ENCODE data around the gene CACFD1. TPM values are rescaled to one million over a fixed set of nuclear protein-coding genes. Genes with fewer than 3 reads are reported as not detected.

Gene CACFD1
- total RNA-seq, 1 experiment from 2014 or later, result 15.1 TPM

DNA sequence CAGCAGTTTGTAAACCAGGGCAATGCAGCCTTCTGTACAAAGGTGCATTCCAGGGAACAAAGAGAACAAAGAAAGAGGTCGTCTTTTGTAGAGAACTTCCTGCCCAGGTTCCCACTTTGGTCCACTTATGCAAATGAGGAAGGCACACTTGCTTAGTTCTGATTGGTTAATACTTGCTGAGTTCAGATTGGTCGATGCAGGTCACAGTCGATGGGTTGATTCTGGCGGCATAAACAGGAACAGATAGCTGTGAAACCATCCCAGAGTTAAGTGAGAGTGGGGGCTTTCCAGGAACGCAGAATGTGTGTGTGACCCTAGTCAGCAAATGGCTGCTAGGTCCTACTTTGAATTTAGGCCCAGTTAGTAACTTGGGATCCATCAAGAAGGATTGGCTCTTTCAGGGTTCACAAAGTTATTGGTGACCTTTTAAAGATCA, 39.4 kb upstream of the CACFD1 start:
- intact Hi-C loops (cut with micrococcal nuclease; ENCODE audit: unreplicated experiment), result no loop called here
- CTCF ChIA-PET, result no interaction called here
- H3K4me3 Mint-ChIP-seq (ENCODE audit: low read depth, unreplicated experiment), result no peak overlapping the region

DNA sequence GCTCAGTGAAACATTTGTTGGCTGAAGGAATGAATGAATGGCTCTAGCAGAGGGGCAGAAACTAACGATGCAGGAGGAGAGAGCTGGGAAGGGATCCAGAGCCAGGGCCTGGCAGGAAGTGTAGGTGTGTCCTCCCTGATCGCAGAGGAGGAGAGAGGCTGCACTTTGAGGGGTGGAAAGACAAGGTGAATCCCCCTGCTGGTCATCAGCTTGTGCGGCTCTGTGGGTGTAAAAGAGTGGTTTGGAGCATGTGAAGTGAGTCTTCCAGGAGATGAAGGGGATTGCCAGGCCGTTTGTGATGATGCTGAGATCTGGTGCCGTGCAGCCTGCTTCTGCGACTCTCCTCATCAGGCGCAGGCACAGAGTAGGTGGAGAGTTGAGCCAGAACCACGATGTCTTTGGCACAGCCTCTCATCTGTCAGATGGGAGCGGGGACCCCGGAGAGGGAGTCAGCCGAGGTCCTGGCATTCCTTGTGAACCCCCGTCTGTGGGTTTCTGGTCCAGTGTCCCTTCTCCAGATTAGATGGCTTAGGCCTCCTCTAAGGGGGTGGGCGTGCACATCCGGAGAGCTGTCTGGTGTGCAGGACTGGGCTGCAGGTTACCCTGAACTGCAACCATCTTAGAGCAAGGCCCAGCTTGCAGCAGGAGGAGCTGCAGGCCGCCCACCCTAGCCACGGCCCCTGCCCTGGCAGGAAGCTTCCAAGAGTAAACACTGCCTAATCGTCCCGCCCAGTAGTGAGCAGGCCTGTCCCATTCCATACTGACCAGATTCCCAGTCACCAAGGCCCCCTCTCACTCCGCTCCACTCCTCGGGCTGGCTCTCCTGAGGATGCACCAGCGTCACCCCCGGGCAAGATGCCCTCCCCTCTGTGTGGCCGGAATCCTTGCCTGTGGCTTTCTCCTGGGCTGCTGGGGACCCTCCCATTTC, 37.9 kb upstream of the CACFD1 start, which contains the start of gene ADAMTS13:
Gene ADAMTS13, plus strand, starts transcription at position 753 of the 928 bp plus-strand sequence. Its CDS starts 77 bp downstream, at position 830.
- Mint-ChIP-seq H3K36me3 (ENCODE audit: insufficient read depth, unreplicated experiment) (peaks cover 34% of the 10 kb centered on the region), H3K9me3 (ENCODE audit: low read depth, unreplicated experiment) (no peaks in the 10 kb centered on the region), H3K4me3 (ENCODE audit: low read depth, unreplicated experiment) (no peak within 1 kb of the TSS), H3K4me1 (ENCODE audit: low read depth, unreplicated experiment) (peaks cover 20% of the 10 kb centered on the region), H3K27ac (ENCODE audit: unreplicated experiment) (no peak within 1 kb of the TSS), H3K27me3 (ENCODE audit: unreplicated experiment) (no peaks in the 10 kb centered on the region)
- intact Hi-C loops (cut with micrococcal nuclease; ENCODE audit: unreplicated experiment), result no loop called here
- CTCF ChIA-PET, result no interaction called here
- DNase-seq, result no peak
- BruUV-seq (replicated peaks), result no TSS peak
- TF ChIP-seq, protein P1, sequence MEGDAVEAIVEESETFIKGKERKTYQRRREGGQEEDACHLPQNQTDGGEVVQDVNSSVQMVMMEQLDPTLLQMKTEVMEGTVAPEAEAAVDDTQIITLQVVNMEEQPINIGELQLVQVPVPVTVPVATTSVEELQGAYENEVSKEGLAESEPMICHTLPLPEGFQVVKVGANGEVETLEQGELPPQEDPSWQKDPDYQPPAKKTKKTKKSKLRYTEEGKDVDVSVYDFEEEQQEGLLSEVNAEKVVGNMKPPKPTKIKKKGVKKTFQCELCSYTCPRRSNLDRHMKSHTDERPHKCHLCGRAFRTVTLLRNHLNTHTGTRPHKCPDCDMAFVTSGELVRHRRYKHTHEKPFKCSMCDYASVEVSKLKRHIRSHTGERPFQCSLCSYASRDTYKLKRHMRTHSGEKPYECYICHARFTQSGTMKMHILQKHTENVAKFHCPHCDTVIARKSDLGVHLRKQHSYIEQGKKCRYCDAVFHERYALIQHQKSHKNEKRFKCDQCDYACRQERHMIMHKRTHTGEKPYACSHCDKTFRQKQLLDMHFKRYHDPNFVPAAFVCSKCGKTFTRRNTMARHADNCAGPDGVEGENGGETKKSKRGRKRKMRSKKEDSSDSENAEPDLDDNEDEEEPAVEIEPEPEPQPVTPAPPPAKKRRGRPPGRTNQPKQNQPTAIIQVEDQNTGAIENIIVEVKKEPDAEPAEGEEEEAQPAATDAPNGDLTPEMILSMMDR (IDR thresholded peaks at IDR 0.05; ENCODE audit: unreplicated experiment), result no peak

More for the DNA sequence above, 39.4 kb upstream of the CACFD1 start:
- H3K27me3 Mint-ChIP-seq (ENCODE audit: unreplicated experiment), result no peaks in the 10 kb centered on the region
- no peaks in the 10 kb centered on the region for H3K9me3 Mint-ChIP-seq (ENCODE audit: low read depth, unreplicated experiment)
- peaks cover 20% of the 10 kb centered on the region for H3K4me1 Mint-ChIP-seq (ENCODE audit: low read depth, unreplicated experiment)
- H3K36me3 Mint-ChIP-seq (ENCODE audit: insufficient read depth, unreplicated experiment), result peaks cover 37% of the 10 kb centered on the region
- TF ChIP-seq, protein P1 (IDR thresholded peaks at IDR 0.05; ENCODE audit: unreplicated experiment), result no peak
- no peak for DNase-seq
- BruUV-seq (replicated peaks), result no TSS peak
- no peak overlapping the region for H3K27ac Mint-ChIP-seq (ENCODE audit: unreplicated experiment)

DNA sequence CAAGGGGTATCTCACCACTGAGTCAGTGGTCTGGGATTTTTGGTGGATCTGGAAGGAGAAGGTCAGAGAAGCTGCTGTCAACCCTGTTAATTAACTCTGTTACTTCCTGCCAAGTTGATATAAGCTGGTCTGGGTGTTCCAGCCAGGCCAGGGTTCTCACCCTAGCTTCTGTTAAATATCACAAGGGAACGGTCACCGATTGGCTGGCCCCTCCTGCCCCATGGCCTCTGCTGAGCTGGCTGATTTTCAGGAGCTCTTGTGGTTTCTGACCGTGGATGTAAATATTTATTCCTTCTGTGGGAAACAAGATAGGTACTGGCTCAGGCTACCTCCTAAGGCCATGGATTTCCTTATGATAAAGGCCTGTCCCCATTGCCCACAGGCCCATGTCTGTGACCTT, 36.6 kb upstream of the CACFD1 start:
- no peak for DNase-seq
- Mint-ChIP-seq H3K36me3 (ENCODE audit: insufficient read depth, unreplicated experiment) (peaks cover 20% of the 10 kb centered on the region), H3K27me3 (ENCODE audit: unreplicated experiment) (peaks cover 11% of the 10 kb centered on the region), H3K4me1 (ENCODE audit: low read depth, unreplicated experiment) (peaks cover 20% of the 10 kb centered on the region), H3K4me3 (ENCODE audit: low read depth, unreplicated experiment) (no peak overlapping the region), H3K9me3 (ENCODE audit: low read depth, unreplicated experiment) (no peaks in the 10 kb centered on the region), H3K27ac (ENCODE audit: unreplicated experiment) (no peak overlapping the region)
- no TSS peak for BruUV-seq (replicated peaks)
- TF ChIP-seq, protein P1 (IDR thresholded peaks at IDR 0.05; ENCODE audit: unreplicated experiment), result no peak
- intact Hi-C loops (cut with micrococcal nuclease; ENCODE audit: unreplicated experiment), result no loop called here
- CTCF ChIA-PET, result no interaction called here

DNA sequence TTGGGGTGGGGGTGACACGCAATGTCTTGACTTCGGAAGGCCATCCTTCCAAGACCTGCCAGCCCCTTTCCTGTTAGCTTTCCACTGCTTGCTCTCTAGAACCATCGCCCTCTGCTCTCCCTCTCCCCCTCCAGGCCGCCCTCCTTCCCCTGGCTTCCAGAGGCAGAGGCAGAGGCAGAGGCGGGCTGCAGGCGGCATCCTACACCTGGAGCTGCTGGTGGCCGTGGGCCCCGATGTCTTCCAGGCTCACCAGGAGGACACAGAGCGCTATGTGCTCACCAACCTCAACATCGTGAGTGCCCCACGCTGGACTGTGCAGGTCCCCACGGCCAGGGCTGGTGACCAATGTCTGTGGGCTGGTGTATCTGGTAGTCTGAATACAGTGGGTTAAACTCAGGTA, 35.6 kb upstream of the CACFD1 start:
- intact Hi-C loops (cut with micrococcal nuclease; ENCODE audit: unreplicated experiment), result no loop called here
- DNase-seq, result no peak
- TF ChIP-seq, protein P1 (IDR thresholded peaks at IDR 0.05; ENCODE audit: unreplicated experiment), result no peak

More for the DNA sequence above, 35.6 kb upstream of the CACFD1 start:
- Mint-ChIP-seq H3K9me3 (ENCODE audit: low read depth, unreplicated experiment) (no peaks in the 10 kb centered on the region), H3K36me3 (ENCODE audit: insufficient read depth, unreplicated experiment) (peaks cover 11% of the 10 kb centered on the region), H3K27ac (ENCODE audit: unreplicated experiment) (no peak overlapping the region), H3K4me1 (ENCODE audit: low read depth, unreplicated experiment) (peaks cover 13% of the 10 kb centered on the region), H3K4me3 (ENCODE audit: low read depth, unreplicated experiment) (no peak overlapping the region), H3K27me3 (ENCODE audit: unreplicated experiment) (peaks cover 11% of the 10 kb centered on the region)
- CTCF ChIA-PET, result no interaction called here
- no TSS peak for BruUV-seq (replicated peaks)

Data from Calu3 (cell line).